Right ventricle myocardium inferior (tissue), 1 donor: ENCODE data around the gene QARS1. TPM values are rescaled to one million over a fixed set of nuclear protein-coding genes. Genes with fewer than 3 reads are reported as not detected.

Source experiments
- ATAC-seq: fragments of 200-7000 bp; cut with Tn5 transposase; one replicate; pipeline ENCODE4 v1.9.1; 2020; ENCODE audit warnings: mild to moderate bottlenecking, moderate library complexity
- DNase-seq: peaks from one replicate; pipeline ENCODE4 v3.0.0; 2021; ENCODE audit errors: missing footprints
- intact Hi-C: fragments of 100-400 bp; cut with DNase I; formaldehyde crosslinking; loops from one replicate; pipeline ENCODE4 v1.11.0; 2022
- total RNA-seq: library from RNA; stranded (reverse); fragmentation: NEBNext Ultra II Directional; extraction: Animal tissue kit (Norgen Biotek cat#: 25700); gene quantifications from one replicate; pipeline ENCODE4 v1.2.1, GENCODE V29; 2021
- donor health status: DM: no; HTN: yes; CAD: no; lungs with severe emphysema.

The QARS1 gene
- total RNA-seq, 1 donor from 2014 or later: 207 TPM

GRCh38 chr3:49122451-49122850, 17.9 kb upstream of the QARS1 start:
- intact Hi-C loops: no loop called here
- DNase-seq: no peak
- ATAC-seq: no peak

DNA sequence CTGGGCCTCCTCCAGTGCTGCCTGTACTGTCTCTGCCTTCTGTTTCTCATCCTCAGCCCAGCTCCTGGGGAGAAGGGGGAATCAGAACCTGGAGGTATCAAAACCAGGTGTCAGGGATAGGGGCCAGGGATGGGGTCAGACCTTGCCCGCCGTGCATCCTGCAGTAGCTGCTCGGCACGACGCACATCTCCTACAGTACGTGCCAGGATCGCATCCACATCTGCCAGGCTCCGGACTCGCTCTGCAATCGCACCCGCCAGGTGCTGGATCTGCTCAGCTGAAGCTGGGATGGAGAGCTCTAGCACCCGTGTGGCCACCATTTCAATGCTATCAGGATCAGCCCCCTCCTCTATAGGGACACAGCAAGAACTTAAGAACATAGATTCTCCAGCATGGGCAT, 17.5 kb upstream of the QARS1 start:
- DNase-seq: no peak
- intact Hi-C loops: no loop called here
- ATAC-seq: no peak

DNA sequence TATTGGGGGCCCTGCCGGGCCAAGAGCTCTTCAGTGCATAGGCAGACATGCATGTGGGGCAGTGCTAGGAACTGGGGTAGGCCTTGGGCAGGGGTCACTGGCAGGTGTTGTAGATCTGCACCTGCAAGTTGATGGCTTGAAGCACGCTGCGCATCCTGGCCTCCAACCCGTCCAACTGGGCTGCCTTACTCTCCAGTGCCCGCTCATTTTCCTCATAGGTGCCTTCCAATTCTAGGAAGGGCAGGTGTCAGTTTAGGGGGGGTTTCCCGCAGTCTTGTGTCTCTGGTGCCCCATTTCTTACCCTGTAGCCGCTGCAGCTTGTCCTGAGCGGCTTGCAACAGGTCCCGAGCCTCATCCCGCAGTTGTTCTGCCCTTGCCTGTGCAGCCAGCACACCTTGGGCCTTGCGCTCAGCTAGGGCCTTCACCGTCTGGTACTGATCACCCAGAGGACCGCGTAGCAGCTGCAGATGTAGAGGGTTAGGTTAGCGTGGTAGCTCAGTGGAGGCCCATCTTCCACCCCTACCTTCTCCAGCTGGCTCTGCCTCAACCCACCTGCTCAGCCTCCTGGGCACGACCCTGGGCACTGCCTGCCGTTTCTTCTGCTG, 16.7 kb upstream of the QARS1 start:
- intact Hi-C loops: no loop called here
- no peak for ATAC-seq
- DNase-seq: no peak

DNA sequence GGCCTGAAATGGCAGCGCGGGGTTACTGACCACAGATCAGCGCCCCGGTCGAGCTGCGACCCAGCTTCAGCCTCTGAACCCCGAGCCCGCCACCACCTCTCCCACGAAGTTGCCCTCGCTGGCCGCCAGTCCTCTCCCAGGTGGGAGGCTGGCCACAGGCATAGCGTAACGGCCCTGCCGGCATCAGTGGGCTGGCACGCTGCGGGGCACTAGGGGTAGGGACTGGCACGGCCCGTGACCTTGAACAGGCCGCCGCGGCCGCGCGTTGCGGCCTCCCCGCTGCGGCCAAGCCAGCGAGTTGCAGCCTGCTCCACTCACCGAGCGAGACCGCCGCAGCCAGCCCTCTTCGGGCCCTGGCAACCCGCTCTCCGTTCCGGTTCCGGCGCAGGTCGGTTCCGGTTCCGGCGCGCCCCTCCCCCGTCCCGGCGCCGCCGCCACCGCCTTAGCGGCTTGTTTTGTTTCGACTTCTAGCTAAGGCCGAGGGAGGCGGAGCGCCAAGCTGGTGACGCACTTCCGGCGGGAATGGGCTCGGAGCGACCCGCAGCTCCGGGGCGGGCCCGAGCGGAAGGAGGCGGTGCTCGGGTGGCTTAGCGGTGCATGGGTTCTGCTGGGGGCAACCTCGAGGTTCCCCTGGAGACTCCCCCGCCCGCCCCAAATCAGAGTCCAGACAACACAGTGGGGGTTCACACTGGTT, 16.0 kb upstream of the QARS1 start, which contains the start of gene USP19:
USP19 (minus strand) TSS at position 386 of the 694 bp plus-strand sequence. CDS start 1,678 bp downstream, outside the sequence.
- ATAC-seq: peak; percentile 93
- DNase-seq: peak; percentile 98
- intact Hi-C loops: no loop called here

DNA sequence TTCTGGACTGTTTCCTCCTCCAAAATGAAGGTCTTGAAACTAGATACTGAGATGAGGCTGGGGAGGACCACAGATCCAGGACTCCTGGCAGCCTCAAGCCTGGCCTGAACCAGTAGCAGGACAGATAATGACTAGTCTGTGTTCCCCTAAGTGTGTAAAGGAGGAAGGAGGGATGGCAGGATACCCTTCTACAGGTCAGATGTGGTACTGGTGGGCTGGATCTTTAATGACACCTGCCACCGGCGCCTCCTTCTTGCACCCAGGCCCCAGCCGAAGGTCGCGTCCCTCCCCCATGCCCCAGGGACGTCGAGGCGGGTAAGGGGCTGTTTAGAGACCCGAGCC, 15.5 kb upstream of the QARS1 start:
- intact Hi-C loops: no loop called here
- no peak for DNase-seq
- peak; percentile 3 for ATAC-seq

DNA sequence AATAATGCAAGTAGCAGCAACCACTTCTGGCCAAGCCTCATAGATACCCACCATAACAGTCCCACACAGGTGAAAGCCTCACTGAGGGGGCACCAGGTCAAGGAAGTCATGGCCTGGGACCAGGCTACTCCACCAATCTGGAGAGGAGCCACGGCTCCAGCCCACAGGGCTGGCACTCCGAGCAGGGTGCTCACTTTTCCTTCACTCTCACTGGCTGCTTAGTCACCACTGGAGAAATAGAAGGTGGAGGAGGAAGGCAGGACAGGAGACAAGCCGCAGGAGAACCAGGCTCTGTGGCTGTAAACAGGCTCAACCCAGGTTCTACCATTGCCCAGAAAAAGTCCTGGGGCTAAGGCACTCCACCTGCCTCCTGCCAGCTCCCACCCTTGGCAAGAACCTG, 14.9 kb upstream of the QARS1 start:
- no peak for DNase-seq
- no peak for ATAC-seq
- intact Hi-C loops: no loop called here

- intact Hi-C loops: no loop called here
- no peak for DNase-seq
- no peak for ATAC-seq
Observed at GRCh38 chr3:49119036-49119435, 14.5 kb upstream of the QARS1 start.

GRCh38 chr3:49112262-49112661, 7.7 kb upstream of the QARS1 start:
- no peak for ATAC-seq
- DNase-seq: no peak
- intact Hi-C loops: no loop called here

- no peak for DNase-seq
- ATAC-seq: no peak
- intact Hi-C loops: no loop called here
Observed at GRCh38 chr3:49111347-49111746, 6.8 kb upstream of the QARS1 start.

DNA sequence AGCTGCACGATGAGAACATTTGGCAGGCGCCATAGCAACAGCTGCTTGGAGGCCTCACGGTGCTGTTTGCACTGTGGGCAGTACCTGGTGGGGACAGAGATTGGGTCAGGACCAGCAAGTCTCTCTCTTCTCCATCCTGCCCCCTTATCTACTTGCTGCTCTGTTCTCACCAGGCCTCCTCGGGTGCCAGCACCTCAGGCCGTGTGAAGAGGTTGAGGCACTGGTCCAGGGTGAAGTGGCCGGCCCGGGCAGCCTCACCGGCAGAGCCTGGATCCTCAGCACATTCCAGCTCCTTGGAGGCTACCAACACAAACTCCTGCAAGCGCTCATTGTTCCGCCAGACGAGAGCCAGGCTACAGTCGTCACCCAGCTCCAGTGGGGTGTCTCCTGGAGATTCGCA, 6.2 kb upstream of the QARS1 start:
- no peak for ATAC-seq
- intact Hi-C loops: no loop called here
- DNase-seq: no peak

DNA sequence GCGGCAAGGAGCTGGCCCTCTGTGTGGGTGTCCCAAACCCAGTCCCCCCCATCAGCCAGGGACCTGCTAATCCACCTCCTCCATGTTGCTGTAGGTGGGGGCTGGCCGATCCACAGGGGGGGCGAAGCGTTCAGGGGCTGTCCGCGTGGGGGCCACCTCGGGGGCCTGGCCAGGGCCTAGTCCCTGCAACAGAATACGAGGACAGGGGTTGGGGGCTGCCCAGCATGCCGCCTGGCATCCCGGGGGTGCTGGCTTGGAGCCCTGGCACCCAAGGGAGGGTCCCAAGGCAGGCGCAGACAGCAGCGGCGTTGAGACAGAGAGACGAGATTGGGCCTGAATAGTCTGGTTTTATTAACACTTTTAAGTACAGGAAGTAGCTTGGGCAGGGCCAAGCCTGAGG, 3.8 kb upstream of the QARS1 start:
- ATAC-seq: no peak
- DNase-seq: no peak
- intact Hi-C loops: no loop called here

DNA sequence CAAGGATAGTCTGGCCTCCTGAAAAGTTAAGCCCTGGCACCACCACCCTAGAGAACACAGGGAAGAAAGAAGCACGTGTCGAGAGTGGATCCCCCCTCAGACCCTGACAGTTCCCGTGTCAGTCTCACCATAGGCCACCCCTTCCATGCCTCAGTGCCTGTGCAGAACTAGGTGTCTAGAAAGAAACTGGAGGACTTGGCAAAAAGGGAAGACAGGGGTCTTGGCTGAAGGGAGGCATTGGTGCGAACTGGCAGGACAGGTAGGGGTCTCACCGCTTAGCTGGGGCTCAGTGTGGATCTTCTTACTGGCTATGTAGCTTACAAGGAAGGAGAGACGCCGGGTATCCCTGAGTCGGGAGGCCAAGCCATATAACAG, 518 bp downstream of the QARS1 start:
- DNase-seq (no peak), ATAC-seq (no peak)
- intact Hi-C loops: no loop called here

- no peak for DNase-seq
- intact Hi-C loops: no loop called here
- no peak for ATAC-seq
Observed at GRCh38 chr3:49100046-49100615, 4.4 kb downstream of the QARS1 start.

DNA sequence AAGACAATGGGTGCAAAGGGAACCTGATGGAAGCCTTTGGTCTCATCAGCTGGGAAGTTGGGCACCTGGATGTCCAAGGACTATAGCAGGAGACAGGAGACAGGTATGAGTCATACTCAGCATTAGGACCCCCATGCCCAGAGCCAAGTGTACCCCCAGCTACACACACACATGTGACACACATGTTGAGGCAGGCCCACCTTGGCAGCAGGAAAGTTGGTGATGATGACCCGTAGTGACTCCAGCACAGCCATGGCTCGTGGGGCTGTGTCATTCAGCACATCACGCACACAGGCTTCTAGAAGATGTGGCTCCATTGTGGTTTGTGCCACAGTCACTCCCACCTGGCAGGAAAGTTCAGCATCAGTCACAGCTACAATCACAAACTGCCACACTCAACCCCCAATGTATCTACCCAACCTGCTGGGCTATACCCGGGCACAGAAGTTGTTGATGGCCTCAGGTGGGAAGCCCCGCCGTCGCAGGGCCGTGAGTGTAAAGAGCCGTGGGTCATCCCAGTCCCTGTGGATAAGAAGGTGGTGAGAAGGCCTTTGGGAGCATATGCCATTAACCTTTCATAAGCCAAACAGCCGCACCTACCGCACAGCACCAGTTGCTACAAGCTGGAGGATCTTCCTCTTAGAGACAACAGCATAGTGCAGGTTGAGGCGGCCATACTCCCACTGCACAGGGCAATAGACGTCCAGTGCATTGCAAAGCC, 5.5 kb downstream of the QARS1 start:
- intact Hi-C loops: no loop called here
- ATAC-seq (no peak), DNase-seq (no peak)

GRCh38 chr3:49098429-49098828, 6.1 kb downstream of the QARS1 start:
- no peak for DNase-seq
- no peak for ATAC-seq
- intact Hi-C loops: no loop called here

DNA sequence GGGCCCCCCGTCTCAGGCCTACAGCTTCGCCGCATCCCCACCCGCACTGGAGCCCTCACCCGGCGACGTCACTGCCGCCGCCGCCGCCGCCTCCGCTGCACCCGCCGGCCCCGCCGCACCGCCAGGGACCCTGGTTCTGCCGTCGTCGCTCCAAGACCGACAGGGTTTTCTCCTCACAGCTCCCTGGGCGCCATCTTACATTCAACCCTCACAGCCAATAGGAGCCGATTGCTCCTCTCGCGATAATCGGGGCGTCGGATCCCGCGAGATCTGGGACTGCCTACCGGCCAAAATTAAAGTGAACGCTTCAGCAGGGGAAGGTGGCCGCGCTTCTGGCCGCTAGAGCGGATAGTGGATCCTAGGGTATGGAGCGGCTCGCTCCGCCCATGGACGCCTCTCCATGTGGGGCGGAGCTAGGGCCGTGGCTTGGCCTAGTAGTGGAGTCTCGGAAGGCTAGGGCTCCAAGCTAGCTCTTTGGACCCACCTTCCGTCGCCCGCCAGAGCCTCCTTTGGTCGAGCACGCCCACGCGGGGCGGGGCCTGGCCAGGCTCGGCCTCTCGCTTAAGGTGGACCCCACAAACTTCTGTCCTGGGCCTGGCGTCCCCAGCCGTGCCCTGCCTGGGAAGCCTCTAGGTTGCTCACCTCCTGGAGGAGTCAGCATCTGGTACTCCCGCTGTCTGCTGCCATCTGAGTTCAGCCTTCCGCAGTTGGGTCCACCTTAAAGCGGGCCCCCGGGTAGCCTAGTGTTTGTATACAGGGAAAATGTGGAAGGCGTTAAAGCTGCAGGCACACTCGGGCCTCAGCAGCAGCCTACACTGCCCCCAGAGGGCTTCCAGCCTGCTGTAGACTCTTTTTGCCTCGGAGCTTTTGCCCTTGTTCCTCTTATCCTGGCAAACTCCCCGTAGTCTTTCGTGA, 10.4 kb downstream of the QARS1 start, which contains the start of gene QRICH1:
QRICH1 (minus strand) TSS at position 219 of the 915 bp plus-strand sequence. CDS start 17,054 bp downstream, outside the sequence.
- DNase-seq (peak; percentile 98), ATAC-seq (peak; percentile 94)
- intact Hi-C loops: loop anchor here (1.0 to 5.0 kb wide), 3 partner anchors 39 to 318 kb away; partner anchors contain the start of genes LAMB2, NDUFAF3 and TCTA

- ATAC-seq (peak; percentile 45), DNase-seq (peak; percentile 92)
- intact Hi-C loops: loop anchor here (1.0 to 5.0 kb wide), 2 partner anchors 71 to 319 kb away; partner anchors contain the start of genes NDUFAF3 and TCTA
Observed at GRCh38 chr3:49092938-49093852, 11.4 kb downstream of the QARS1 start.

GRCh38 chr3:49081429-49081828, 23.1 kb downstream of the QARS1 start:
- ATAC-seq (no peak), DNase-seq (no peak)
- intact Hi-C loops: no loop called here
